ENCODE results near the gene PSMD9. TPM values are rescaled to one million over a fixed set of nuclear protein-coding genes. Genes with fewer than 3 reads are reported as not detected.
"Not testable (repeated sequence)": the region's sequence is repeated elsewhere in the genome, so short reads cannot be mapped to it uniquely, and the experiment has no call there.

Gene PSMD9, protein sequence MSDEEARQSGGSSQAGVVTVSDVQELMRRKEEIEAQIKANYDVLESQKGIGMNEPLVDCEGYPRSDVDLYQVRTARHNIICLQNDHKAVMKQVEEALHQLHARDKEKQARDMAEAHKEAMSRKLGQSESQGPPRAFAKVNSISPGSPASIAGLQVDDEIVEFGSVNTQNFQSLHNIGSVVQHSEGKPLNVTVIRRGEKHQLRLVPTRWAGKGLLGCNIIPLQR
- total RNA-seq = 10 to 100 TPM; 62.3 to 70.6 TPM

DNA sequence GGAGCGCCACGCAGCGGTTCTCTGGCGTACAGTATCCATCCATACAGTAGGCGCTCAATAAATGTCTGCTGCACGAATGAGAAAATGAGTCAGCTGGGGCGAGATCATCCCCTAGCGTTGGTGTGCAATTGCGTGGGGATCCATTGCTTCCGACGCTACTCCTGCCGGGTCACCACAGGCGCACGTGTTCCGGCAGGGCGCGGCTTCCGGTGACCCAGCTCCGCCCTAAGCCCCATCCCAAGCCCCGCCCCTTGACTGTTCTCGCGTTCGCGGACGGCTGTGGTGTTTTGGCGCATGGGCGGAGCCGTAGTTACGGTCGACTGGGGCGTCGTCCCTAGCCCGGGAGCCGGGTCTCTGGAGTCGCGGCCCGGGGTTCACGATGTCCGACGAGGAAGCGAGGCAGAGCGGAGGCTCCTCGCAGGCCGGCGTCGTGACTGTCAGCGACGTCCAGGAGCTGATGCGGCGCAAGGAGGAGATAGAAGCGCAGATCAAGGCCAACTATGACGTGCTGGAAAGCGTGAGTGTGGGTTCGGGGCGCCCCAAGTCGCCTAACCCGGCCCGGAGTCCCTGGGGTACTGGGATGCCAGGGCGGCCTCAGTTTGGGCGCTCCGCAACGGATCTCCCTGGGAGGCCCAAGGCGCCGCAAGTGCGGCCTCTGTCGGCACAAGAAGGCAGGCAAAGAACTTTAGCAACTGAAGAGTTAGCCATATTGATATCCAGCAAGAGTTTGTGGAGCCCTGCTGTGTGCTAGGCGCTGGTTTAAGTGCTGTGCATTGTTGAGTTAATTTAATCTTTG, at the start of gene PSMD9:
Gene PSMD9 (plus strand): TSS at position 313 of the 796 bp plus-strand sequence. CDS start 67 bp downstream, at position 380.
- DNase-seq = peak; percentile 98
- peaks cover 19% of the 10 kb centered on the region for H3K36me3 Mint-ChIP-seq (ENCODE audit: low read depth)
- H3K4me1 Mint-ChIP-seq (ENCODE audit: low read depth) = peaks cover 44% of the 10 kb centered on the region
- H3K9me3 Mint-ChIP-seq (ENCODE audit: insufficient read depth) = no peaks in the 10 kb centered on the region
- peak within 1 kb of the TSS; percentile 99 for H3K4me3 Mint-ChIP-seq
- POLR2A ChIA-PET = interaction anchor here (0.7 to 2.7 kb wide), 7 partner anchors 59 to 422 kb away, joined by 3 to 12 read pairs (median 5); partner anchors contain the start of genes BCL7A and RHOF
- CTCF ChIA-PET = interaction anchor here (0.6 to 11.4 kb wide), 22 partner anchors 9 to 202 kb away, joined by 3 to 188 read pairs (median 5); partner anchors contain the start of genes CFAP251 and RHOF
- peak; percentile 93 for ATAC-seq
- H3K27me3 Mint-ChIP-seq (ENCODE audit: low read depth) = no peaks in the 10 kb centered on the region
- H3K27ac Mint-ChIP-seq = peak within 1 kb of the TSS; percentile 100

DNA sequence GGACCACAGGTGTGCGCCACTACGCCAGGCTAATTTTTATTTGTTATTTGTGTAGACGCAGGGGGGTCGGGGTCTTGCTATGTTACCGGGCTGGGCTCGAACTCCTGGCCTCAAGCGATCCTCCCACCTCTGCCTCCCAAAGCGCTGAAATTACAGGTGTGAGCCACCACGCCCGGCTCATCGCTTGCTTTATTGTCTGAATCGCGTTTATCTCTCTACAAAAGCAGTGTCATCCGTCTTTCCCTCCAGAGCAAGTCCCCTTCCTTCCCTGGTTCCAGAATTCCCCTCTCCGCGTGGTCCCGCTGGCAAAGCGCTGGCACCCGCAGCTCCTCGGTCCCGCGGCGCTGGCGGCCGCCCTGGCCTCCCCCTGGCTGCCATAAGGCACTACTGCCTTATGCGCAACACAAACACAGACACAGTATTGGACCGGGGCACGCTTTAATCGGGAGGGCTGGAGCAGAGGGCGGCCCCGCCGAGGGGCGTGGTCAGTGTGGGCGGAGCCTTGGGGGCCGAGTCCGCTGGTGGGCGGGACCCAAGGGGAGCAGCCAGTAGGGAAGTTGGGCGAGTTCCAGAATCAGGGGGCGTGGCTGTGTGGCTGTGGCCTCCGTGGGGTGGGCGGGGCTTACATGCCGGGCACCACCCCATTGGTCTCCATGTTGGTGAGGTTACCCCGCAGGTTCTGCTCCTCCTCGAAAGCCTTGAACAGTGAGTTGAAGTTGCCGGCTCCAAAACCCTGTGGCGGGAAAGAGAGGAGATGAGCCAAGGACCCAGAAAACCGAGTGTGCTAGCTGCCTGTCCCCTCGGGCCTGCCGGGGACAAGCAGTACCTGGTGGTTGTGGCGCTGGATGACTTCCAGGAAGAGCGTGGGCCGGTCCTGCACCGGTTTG, 49.2 kb upstream of the PSMD9 start:
- Mint-ChIP-seq H3K27me3 (ENCODE audit: low read depth) (no peaks in the 10 kb centered on the region), H3K36me3 (ENCODE audit: low read depth) (peaks cover 2% of the 10 kb centered on the region), H3K9me3 (ENCODE audit: insufficient read depth) (no peaks in the 10 kb centered on the region)

GRCh38 chr12:121839993-121840761, 48.4 kb upstream of the PSMD9 start:
- Mint-ChIP-seq H3K27me3 (ENCODE audit: low read depth) (no peaks in the 10 kb centered on the region), H3K4me1 (ENCODE audit: low read depth) (peaks cover 22% of the 10 kb centered on the region), H3K36me3 (ENCODE audit: low read depth) (peaks cover 2% of the 10 kb centered on the region)

More for the DNA sequence above, 49.2 kb upstream of the PSMD9 start:
- H3K27ac Mint-ChIP-seq = peak overlapping the region; percentile 96
- peaks cover 22% of the 10 kb centered on the region for H3K4me1 Mint-ChIP-seq (ENCODE audit: low read depth)
- DNase-seq = peak; percentile 99
- ChIA-PET CTCF (interaction anchor here (1.0 to 5.8 kb wide), 5 partner anchors 22 to 49 kb away, joined by 3 to 44 read pairs (median 4); partner anchors contain the start of genes PSMD9 and RHOF), POLR2A (interaction anchor here (0.6 to 1.0 kb wide), 2 partner anchors 38 to 45 kb away, joined by 3 read pairs; partner anchors contain the start of gene RHOF)
- peak overlapping the region; percentile 99 for H3K4me3 Mint-ChIP-seq
- peak; percentile 99 for ATAC-seq

GRCh38 chr12:121843236-121843982, 45.2 kb upstream of the PSMD9 start:
- no peak for ATAC-seq
- POLR2A ChIA-PET = no interaction called here

More at GRCh38 chr12:121839993-121840761, 48.4 kb upstream of the PSMD9 start:
- POLR2A ChIA-PET = no interaction called here
- peak overlapping the region; percentile 99 for H3K4me3 Mint-ChIP-seq
- H3K9me3 Mint-ChIP-seq (ENCODE audit: insufficient read depth) = no peaks in the 10 kb centered on the region
- no peak for ATAC-seq
- CTCF ChIA-PET = interaction anchor here (1.0 to 5.8 kb wide), 3 partner anchors 21 to 48 kb away, joined by 3 to 44 read pairs (median 5); partner anchors contain the start of genes PSMD9 and RHOF
- H3K27ac Mint-ChIP-seq = peak overlapping the region; percentile 96
- no peak for DNase-seq

DNA sequence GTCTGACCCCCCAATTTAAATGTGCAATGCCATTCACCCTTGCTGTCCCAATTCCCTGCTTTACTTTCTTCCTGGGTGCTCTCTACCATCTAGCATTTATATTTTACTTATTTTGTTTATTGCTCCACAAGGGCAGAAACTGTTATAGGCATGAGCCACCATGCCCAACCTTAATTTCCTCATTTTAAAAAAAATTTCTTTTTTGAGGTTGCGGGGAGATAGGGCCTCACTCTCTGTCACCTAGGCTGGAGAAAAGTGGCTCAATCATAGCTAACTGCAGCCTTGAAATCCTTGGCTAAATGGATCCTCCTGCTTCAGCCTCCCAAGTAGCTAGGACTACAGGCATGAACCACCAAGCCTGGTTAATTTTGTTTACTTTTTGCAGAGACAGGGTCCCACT, 42.9 kb upstream of the PSMD9 start:
- Mint-ChIP-seq H3K36me3 (ENCODE audit: low read depth) (no peaks in the 10 kb centered on the region), H3K9me3 (ENCODE audit: insufficient read depth) (no peaks in the 10 kb centered on the region), H3K27ac (no peak overlapping the region), H3K4me3 (no peak overlapping the region), H3K27me3 (ENCODE audit: low read depth) (no peaks in the 10 kb centered on the region), H3K4me1 (ENCODE audit: low read depth) (peaks cover 3% of the 10 kb centered on the region)
- CTCF ChIA-PET = interaction anchor here (1.2 to 1.8 kb wide), 2 partner anchors 51 to 177 kb away, joined by 3 to 5 read pairs; partner anchors contain the start of gene RHOF
- DNase-seq = no peak
- POLR2A ChIA-PET = no interaction called here
- no peak for ATAC-seq

More at GRCh38 chr12:121843236-121843982, 45.2 kb upstream of the PSMD9 start:
- peaks cover 22% of the 10 kb centered on the region for H3K4me1 Mint-ChIP-seq (ENCODE audit: low read depth)
- no peak for DNase-seq
- H3K27ac Mint-ChIP-seq = no peak overlapping the region
- peaks cover 2% of the 10 kb centered on the region for H3K36me3 Mint-ChIP-seq (ENCODE audit: low read depth)
- no peak overlapping the region for H3K4me3 Mint-ChIP-seq
- CTCF ChIA-PET = interaction anchor here (1.6 to 1.8 kb wide), 2 partner anchors 32 to 49 kb away, joined by 6 to 9 read pairs; partner anchors contain the start of gene RHOF
- no peaks in the 10 kb centered on the region for H3K27me3 Mint-ChIP-seq (ENCODE audit: low read depth)
- no peaks in the 10 kb centered on the region for H3K9me3 Mint-ChIP-seq (ENCODE audit: insufficient read depth)

- POLR2A ChIA-PET = interaction anchor here (0.6 kb wide), 1 partner anchor 376 kb away, joined by 6 read pairs; no protein-coding TSS in a partner anchor
- DNase-seq (no peak), ATAC-seq (no peak)
- no peak overlapping the region for H3K27ac Mint-ChIP-seq
- no peak overlapping the region for H3K4me3 Mint-ChIP-seq
- no peaks in the 10 kb centered on the region for H3K9me3 Mint-ChIP-seq (ENCODE audit: insufficient read depth)
- no peaks in the 10 kb centered on the region for H3K27me3 Mint-ChIP-seq (ENCODE audit: low read depth)
- H3K4me1 Mint-ChIP-seq (ENCODE audit: low read depth) = no peaks in the 10 kb centered on the region
- CTCF ChIA-PET = no interaction called here
- no peaks in the 10 kb centered on the region for H3K36me3 Mint-ChIP-seq (ENCODE audit: low read depth)
Observed at GRCh38 chr12:121849211-121849610, 39.4 kb upstream of the PSMD9 start.

GRCh38 chr12:121849665-121850064, 38.9 kb upstream of the PSMD9 start:
- H3K27ac Mint-ChIP-seq = no peak overlapping the region
- H3K9me3 Mint-ChIP-seq (ENCODE audit: insufficient read depth) = no peaks in the 10 kb centered on the region
- H3K4me3 Mint-ChIP-seq = no peak overlapping the region
- ATAC-seq (no peak), DNase-seq (no peak)
- no peaks in the 10 kb centered on the region for H3K4me1 Mint-ChIP-seq (ENCODE audit: low read depth)
- ChIA-PET CTCF (no interaction called here), POLR2A (no interaction called here)
- H3K36me3 Mint-ChIP-seq (ENCODE audit: low read depth) = no peaks in the 10 kb centered on the region
- no peaks in the 10 kb centered on the region for H3K27me3 Mint-ChIP-seq (ENCODE audit: low read depth)

- CTCF ChIA-PET = interaction anchor here (1.3 kb wide), 1 partner anchor 58 kb away, joined by 3 read pairs; no protein-coding TSS in a partner anchor
- H3K27me3 Mint-ChIP-seq (ENCODE audit: low read depth); POLR2A ChIA-PET; DNase-seq; H3K27ac Mint-ChIP-seq; ATAC-seq; H3K4me1 Mint-ChIP-seq (ENCODE audit: low read depth); H3K36me3 Mint-ChIP-seq (ENCODE audit: low read depth); H3K9me3 Mint-ChIP-seq (ENCODE audit: insufficient read depth); H3K4me3 Mint-ChIP-seq: not testable (repeated sequence)
Observed at GRCh38 chr12:121852392-121852791, 36.2 kb upstream of the PSMD9 start.

DNA sequence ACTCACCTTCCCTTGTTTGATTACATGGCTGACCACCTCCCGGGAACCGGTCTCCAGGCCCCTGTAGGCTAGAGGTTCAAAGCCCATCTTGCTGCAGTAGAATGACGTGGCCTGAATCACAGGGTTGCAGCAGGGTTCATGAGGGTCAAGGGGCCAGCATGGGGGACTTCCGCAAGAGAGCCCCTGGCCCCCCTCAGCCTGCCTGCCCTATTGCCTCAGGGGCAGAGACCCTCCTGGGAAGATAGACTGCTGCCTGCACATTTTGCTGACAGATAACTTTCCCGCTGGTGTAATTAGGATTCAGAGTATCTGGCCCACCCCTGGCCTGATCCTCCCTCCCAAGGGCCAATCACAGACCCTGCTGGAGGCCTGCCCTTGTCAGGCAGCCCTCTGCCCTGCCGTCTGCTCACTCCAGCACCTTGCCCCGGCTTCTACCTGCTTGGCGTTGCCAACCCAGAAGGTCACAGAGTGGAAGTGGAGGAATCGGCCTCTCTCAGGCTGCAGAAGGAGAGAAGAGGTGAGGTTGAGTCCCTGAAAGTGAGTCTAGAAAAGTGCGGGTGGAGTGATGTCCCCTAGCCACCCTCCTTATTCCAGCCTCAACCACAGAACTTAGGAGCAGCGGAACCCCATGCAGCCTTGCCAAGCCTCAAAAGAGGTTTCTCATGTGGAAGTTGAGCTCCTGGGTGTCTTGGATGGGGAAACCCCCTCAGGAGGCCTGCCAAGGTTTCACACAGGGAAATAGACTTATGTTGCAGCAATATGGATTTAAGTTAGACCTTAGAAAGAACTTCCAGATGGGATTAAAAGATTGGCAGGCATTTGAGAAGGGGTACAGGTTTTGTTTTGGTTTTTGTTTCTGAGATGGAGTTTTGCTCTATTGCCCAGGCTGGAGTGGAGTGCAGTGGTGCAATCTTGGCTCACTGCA, 31.0 kb upstream of the PSMD9 start:
- ChIA-PET CTCF (no interaction called here), POLR2A (no interaction called here)

More for the DNA sequence above, 31.0 kb upstream of the PSMD9 start:
- Mint-ChIP-seq H3K36me3 (ENCODE audit: low read depth) (no peaks in the 10 kb centered on the region), H3K9me3 (ENCODE audit: insufficient read depth) (no peaks in the 10 kb centered on the region), H3K4me1 (ENCODE audit: low read depth) (peaks cover 4% of the 10 kb centered on the region), H3K4me3 (no peak overlapping the region), H3K27me3 (ENCODE audit: low read depth) (no peaks in the 10 kb centered on the region), H3K27ac (no peak overlapping the region)
- ATAC-seq = no peak
- DNase-seq = no peak

Data from activated CD8-positive, alpha-beta T cell treated with anti-CD3 and anti-CD28 coated beads, Interleukin-2, amount 10 ng/mL, durations not matched to agents 7 days and 5 days (primary cell).